Body of pancreas (tissue), 4 donors: ENCODE measurements around the gene ZBTB38. TPM values are rescaled to one million over a fixed set of nuclear protein-coding genes. Genes with fewer than 3 reads are reported as not detected.
A peak's percentile ranks its signal among the peaks of the same experiment; 100 is the strongest.

Experiments used
- ATAC-seq: fragments of 150-250 bp; one replicate; pipeline ENCODE4 v1.9.1; 2016
- DNase-seq, 4 donors: peaks; one replicate each; pipeline ENCODE4 v3.0.0-alpha.2; 2019
- H3K27ac ChIP-seq, 4 donors: fragments of 200-600 bp; sonication (generic); 1 replicate in 3 of 4; 2 replicates in 1 of 4; pipeline versions ENCODE4 v1.5.1 to v1.6.1; 2016 to 2019; ENCODE audit warnings: mild to moderate bottlenecking in 1 of 4, mixed read lengths in 1 of 4, moderate library complexity in 1 of 4
- H3K27me3 ChIP-seq, 2 donors: fragments of 200-600 bp; sonication (generic); one replicate each; pipeline ENCODE4 v1.6.0; 2016; ENCODE audit warnings: mild to moderate bottlenecking in 1 of 2
- H3K36me3 ChIP-seq, 2 donors: fragments of 200-600 bp; sonication (generic); replicated peaks in 1 of 2; 2 replicates each; pipeline ENCODE4 v1.5.1; 2016; ENCODE audit warnings: low read depth in 2 of 2; ENCODE audit not compliant: insufficient read depth in 1 of 2
- H3K4me1 ChIP-seq: fragments of 200-600 bp; sonication (generic); one replicate; pipeline ENCODE4 v1.6.0; 2016
- H3K4me3 ChIP-seq, 2 donors: fragments of 200-600 bp; sonication (generic); 1 replicate in 1 of 2; 2 replicates in 1 of 2; pipeline ENCODE4 v1.5.1; 2016 to 2019
- H3K9me3 ChIP-seq, 3 donors: fragments of 200-600 bp; sonication (generic); 1 replicate in 2 of 3; 2 replicates in 1 of 3; pipeline ENCODE4 v1.5.1; 2016
- CTCF ChIP-seq, 7 experiments: fragments of 450-650 bp in 4 of 7; fragments of 200-600 bp in 3 of 7; sonication (generic) in 3 of 7; IDR thresholded peaks; one replicate each; pipeline ENCODE4 v1.5.1; 2016 to 2019; ENCODE audit warnings: antibody characterized with exemption in 7 of 7
- POLR2A ChIP-seq, 3 donors: fragments of 450-650 bp; IDR thresholded peaks; one replicate each; pipeline ENCODE4 v1.6.1; 2016; ENCODE audit warnings: antibody characterized with exemption in 3 of 3, mild to moderate bottlenecking in 2 of 3
- WGBS, 2 donors: methylation state at CpG; one replicate each; pipeline ENCODE4 v1.1.5; 2017; 5-methylcytosine and 5-hydroxymethylcytosine counted together
- intact Hi-C: fragments of 100-400 bp; cut with DNase I; formaldehyde crosslinking; loops from one replicate; pipeline ENCODE4 v1.15.1; 2023
- total RNA-seq, 2 donors: library from RNA; depleted of rRNA; stranded (reverse); fragments of >200 nt; gene quantifications; one replicate each; pipeline ENCODE4 v1.1.0, GENCODE V29; 2016

ZBTB38 gene
- total RNA-seq, 2 donors from 2014 or later = 48.5 to 60.4 TPM

GRCh38 chr3:141360888-141361598, 7.3 kb upstream of the ZBTB38 start:
- DNase-seq (peak in 1 of 4 donors; percentile 38), ATAC-seq (peak; percentile 92)
- Histone ChIP-seq H3K27ac (peak overlapping the region in 2 of 4 donors; percentile 0 to 11), H3K4me3 (no peak overlapping the region), H3K4me1 (peaks cover 13% of the 10 kb centered on the region), H3K9me3 (no peaks in the 10 kb centered on the region), H3K36me3 (no peaks in the 10 kb centered on the region), H3K27me3 (no peaks in the 10 kb centered on the region)
- TF ChIP-seq CTCF (IDR thresholded peaks at IDR 0.05) = peak; percentile 50 to 94 (median 90)
- no peak for TF ChIP-seq POLR2A (IDR thresholded peaks at IDR 0.05)
- intact Hi-C loops = no loop called here
- 13 to 15% methylated on average over 6 of the region's 6 CpGs for WGBS, 2 donors

GRCh38 chr3:141362736-141363135, 5.6 kb upstream of the ZBTB38 start:
- H3K4me1 ChIP-seq = peaks cover 28% of the 10 kb centered on the region
- TF ChIP-seq CTCF (IDR thresholded peaks at IDR 0.05) = no peak
- TF ChIP-seq POLR2A (IDR thresholded peaks at IDR 0.05) = no peak
- intact Hi-C loops = no loop called here
- 100% methylated on average over 1 of the region's 1 CpG for WGBS, 2 donors
- no peaks in the 10 kb centered on the region for H3K27me3 ChIP-seq
- no peak for DNase-seq
- H3K36me3 ChIP-seq = no peaks in the 10 kb centered on the region
- no peak overlapping the region for H3K27ac ChIP-seq
- H3K9me3 ChIP-seq = no peaks in the 10 kb centered on the region
- no peak overlapping the region for H3K4me3 ChIP-seq
- ATAC-seq = no peak

- H3K27ac ChIP-seq = peak overlapping the region in 2 of 4 donors; percentile 83 to 88
- H3K9me3 ChIP-seq = no peaks in the 10 kb centered on the region
- H3K27me3 ChIP-seq = no peaks in the 10 kb centered on the region
- H3K36me3 ChIP-seq = no peaks in the 10 kb centered on the region
- peaks cover 44% of the 10 kb centered on the region for H3K4me1 ChIP-seq
- no peak for TF ChIP-seq POLR2A (IDR thresholded peaks at IDR 0.05)
- TF ChIP-seq CTCF (IDR thresholded peaks at IDR 0.05) = no peak
- DNase-seq (no peak), ATAC-seq (no peak)
- intact Hi-C loops = no loop called here
- 77 to 86% methylated on average over 1 of the region's 1 CpG for WGBS, 2 donors
- H3K4me3 ChIP-seq = no peak overlapping the region
These were observed 3.1 kb upstream of the ZBTB38 start for GRCh38 chr3:141365201-141365600.

GRCh38 chr3:141366285-141367037, 1.8 kb upstream of the ZBTB38 start:
- H3K36me3 ChIP-seq = no peaks in the 10 kb centered on the region
- H3K9me3 ChIP-seq = no peaks in the 10 kb centered on the region
- intact Hi-C loops = no loop called here
- peak in 1 of 7 experiments; percentile 6 for TF ChIP-seq CTCF (IDR thresholded peaks at IDR 0.05)
- peak in 1 of 3 donors; percentile 19 for TF ChIP-seq POLR2A (IDR thresholded peaks at IDR 0.05)
- H3K4me3 ChIP-seq = no peak overlapping the region
- peak overlapping the region; percentile 82 to 91 (median 86) for H3K27ac ChIP-seq
- peak; percentile 27 for ATAC-seq
- 18 to 24% methylated on average over 5 of the region's 5 CpGs for WGBS, 2 donors
- H3K27me3 ChIP-seq = no peaks in the 10 kb centered on the region
- peak; percentile 56 to 82 (median 80) for DNase-seq
- peaks cover 34% of the 10 kb centered on the region for H3K4me1 ChIP-seq
